ENCODE results near the gene HMGN4.

The HMGN4 gene

DNA sequence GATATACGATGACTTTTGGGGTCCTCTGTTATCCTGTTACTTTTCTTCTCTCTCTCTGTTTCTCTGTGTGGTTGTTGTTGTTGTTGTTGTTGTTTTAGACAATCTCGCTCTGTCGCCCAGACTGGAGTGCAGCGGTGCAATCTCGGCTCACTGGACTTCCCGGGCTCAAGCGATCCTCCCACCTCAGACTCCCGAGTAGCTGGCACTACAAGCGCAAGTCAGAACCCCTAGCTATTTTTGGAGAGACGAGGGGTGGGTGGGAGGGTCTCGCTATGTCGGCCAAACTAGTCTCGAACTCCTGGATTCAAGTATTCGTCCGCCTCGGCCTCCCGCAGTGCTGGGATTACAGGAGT, 39.5 kb downstream of the HMGN4 start:
- no peak for DNase-seq (ENCODE audit: low read depth in 2 of 2)

- DNase-seq (ENCODE audit: low read depth in 2 of 2): no peak
Measured at GRCh38 chr6:26578279-26578678, 40.1 kb downstream of the HMGN4 start.

DNA sequence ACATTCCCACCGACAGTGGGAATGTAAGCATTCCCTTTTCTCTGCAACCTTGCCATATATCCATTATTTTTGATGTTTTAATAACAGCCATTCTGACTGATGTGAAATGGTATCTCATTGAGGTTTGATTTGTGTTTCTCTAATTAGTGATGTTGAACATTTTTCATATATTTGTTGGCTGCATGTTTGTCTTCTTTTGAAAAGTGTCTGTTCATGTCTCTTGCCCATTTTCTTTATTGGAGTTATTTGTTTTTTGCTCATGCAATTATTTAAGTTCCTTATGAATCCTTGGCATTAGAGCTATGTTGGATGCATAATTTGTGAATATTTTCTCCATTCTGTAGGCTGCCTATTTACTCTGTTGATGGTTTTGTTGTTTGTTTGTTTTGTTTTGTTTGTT, 40.6 kb downstream of the HMGN4 start:
- no peak for DNase-seq (ENCODE audit: low read depth in 2 of 2)

GRCh38 chr6:26581164-26581915, 43.2 kb downstream of the HMGN4 start:
- DNase-seq (ENCODE audit: low read depth in 2 of 2): no peak

DNA sequence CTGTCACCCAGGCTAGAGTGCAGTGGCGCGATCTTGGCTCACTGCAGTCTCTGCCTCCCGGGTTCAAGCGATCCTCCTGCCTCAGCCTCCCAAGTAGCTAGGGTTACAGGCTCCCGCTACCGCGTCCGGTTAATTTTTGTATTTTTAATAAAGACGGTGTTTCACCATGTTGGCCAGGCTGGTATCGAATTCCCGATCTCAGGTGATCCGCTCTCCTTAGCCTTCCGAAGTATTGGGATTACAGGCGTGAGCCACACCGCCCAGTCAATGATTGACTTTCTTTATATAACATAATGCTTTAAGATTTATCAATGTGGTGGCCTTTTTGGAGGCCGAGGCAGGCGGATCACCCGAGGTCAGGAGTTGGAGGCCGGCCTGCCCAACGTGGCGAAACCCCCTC, 50.8 kb downstream of the HMGN4 start:
- no peak for DNase-seq (ENCODE audit: low read depth in 2 of 2)

DNA sequence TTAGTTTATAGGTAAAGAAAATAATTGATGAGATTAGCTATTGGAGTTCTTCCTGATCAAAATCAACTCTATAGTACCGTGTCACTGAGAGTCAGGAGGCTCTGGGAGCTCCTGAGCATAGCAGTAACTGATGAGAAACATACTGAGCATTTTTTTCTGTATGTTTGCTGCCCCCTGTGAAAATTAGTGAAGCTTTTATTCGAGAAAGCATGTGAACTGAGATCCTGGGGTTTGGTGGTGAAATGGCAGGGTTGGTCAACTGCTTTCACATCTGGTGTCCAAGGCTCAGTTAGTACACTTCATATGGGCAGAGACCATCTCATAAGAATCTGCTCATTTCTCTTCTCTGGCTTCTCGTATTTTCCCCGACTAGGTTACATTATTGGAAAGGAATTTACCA, 54.5 kb downstream of the HMGN4 start:
- no peak for DNase-seq (ENCODE audit: low read depth in 2 of 2)

GRCh38 chr6:26593278-26594130, 55.3 kb downstream of the HMGN4 start:
- DNase-seq (ENCODE audit: low read depth in 2 of 2): no peak

- DNase-seq (ENCODE audit: low read depth in 2 of 2): no peak
Measured at GRCh38 chr6:26594131-26594498, 55.9 kb downstream of the HMGN4 start.

DNA sequence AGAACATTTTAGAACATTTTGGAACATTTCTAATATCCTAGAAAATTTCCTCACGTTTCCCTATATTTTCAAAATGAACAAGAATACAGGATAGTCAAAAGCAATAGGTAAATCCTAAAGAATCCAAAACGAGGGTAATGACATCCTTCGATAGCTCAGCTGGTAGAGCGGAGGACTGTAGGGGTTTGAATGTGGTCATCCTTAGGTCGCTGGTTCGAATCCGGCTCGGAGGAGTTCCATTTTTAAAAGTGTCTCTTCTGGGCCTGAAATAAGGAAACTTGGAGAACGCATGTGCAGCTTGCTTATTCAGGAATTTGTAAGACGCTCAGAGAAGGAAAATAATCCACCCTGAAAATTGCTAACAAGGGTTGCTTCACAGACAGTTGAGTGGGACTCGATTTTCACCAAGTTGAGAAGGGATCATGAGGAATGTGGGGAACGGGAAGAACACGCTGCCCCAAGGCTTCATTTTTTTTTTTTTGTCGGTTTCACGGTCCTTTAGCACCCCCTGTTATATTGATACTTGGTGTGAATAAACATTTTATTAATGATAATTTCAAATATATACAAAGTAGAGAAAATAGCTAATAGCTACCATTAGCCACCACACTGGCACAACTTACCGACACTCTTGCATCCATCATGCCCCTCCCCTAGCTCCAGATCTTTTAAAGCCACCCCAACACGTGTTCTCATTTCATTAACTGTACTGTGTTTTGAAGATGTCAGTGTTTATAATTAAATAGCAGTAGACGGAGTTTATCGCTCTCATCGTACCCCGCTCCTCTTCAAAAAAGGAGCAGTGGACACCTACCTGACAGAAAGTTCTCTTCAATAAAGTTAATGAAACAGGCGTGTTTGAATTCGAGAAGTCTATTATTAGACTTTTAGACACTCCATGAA, 56.8 kb downstream of the HMGN4 start:
- no peak for DNase-seq (ENCODE audit: low read depth in 2 of 2)

DNA sequence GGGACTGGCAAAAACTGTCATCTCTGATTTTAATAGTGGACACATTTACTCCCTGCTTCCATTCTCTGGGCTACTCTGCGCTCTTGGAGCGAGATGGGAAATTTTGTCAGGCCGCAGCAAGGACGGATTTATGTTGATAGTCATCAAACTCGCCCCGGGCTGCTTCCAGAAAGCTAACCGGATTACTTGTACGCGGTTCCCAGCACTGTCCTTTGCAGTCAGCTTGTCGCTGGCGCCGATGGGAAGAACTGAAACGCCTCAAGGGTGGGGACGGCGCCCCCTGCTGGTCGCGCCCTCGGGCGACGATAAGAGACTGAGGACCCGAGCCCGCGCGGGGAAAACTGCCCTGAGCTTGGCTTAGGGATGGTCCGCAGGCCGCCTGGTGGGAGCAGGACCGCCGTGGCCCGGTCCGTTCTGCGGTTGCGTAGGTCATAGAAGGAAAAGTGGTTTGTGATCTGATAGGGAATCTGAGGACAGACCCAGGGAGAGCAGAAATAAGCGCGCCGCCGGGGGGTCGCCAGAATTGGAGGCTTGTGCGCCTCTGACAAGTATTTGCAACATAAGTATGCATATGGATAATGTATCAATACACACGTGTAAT, 57.6 kb downstream of the HMGN4 start:
- peak; percentile 71 to 77 for DNase-seq (ENCODE audit: low read depth in 2 of 2)

Measured in activated CD8-positive, alpha-beta memory T cell treated with anti-CD3 and anti-CD28 coated beads for 4 hours (primary cell).